HL-60/S4 treated with retinoic acid at 250 ng/mL for 4 days and 3 days (cell line): ENCODE measurements around the gene APOL2.
"Not testable (repeated sequence)": the region's sequence is repeated elsewhere in the genome, so short reads cannot be mapped to it uniquely, and the experiment has no call there.

Source experiments
- in situ Hi-C: fragments of 300-500 bp; cut with MboI; formaldehyde crosslinking; loops from 2 replicates; pipeline ENCODE4 v1.7.0; 2022; ENCODE audit warnings: low sequenced_read_pairs

APOL2 gene

GRCh38 chr22:36239401-36240171 is at the start of gene APOL2:
Gene APOL2 (minus strand): TSS chr22:36239527. CDS start chr22:36233162, 6,365 bp downstream.
- in situ Hi-C loops, result no loop called here

GRCh38 chr22:36288571-36289405 is 49.5 kb upstream of the APOL2 start:
- in situ Hi-C loops, result no loop called here

GRCh38 chr22:36287881-36288515 is 48.7 kb upstream of the APOL2 start:
- in situ Hi-C loops, result no loop called here

GRCh38 chr22:36286096-36286957 is 47.0 kb upstream of the APOL2 start:
- in situ Hi-C loops, result no loop called here

- in situ Hi-C loops, result no loop called here
Observed at GRCh38 chr22:36285545-36285944, 46.2 kb upstream of the APOL2 start.

GRCh38 chr22:36285017-36285416 is 45.7 kb upstream of the APOL2 start:
- in situ Hi-C loops, result no loop called here

- in situ Hi-C loops, result no loop called here
Observed at GRCh38 chr22:36284171-36284571, 44.8 kb upstream of the APOL2 start.

GRCh38 chr22:36282328-36282831 is 43.1 kb upstream of the APOL2 start:
- in situ Hi-C loops, result no loop called here

GRCh38 chr22:36281781-36282327 is 42.5 kb upstream of the APOL2 start:
- in situ Hi-C loops, result no loop called here

GRCh38 chr22:36280379-36280778 is 41.1 kb upstream of the APOL2 start:
- in situ Hi-C loops, result no loop called here

GRCh38 chr22:36279219-36279666 is 39.9 kb upstream of the APOL2 start:
- in situ Hi-C loops, result no loop called here

GRCh38 chr22:36277482-36278291 is 38.4 kb upstream of the APOL2 start:
- in situ Hi-C loops, result no loop called here

- in situ Hi-C loops, result no loop called here
Observed at GRCh38 chr22:36274531-36274930, 35.2 kb upstream of the APOL2 start.

GRCh38 chr22:36271951-36272350 is 32.6 kb upstream of the APOL2 start:
- in situ Hi-C loops, result not testable (repeated sequence)

GRCh38 chr22:36271231-36271630 is 31.9 kb upstream of the APOL2 start:
- in situ Hi-C loops, result not testable (repeated sequence)

- in situ Hi-C loops, result no loop called here
Observed at GRCh38 chr22:36267896-36268485, 28.7 kb upstream of the APOL2 start.

- in situ Hi-C loops, result no loop called here
Observed at GRCh38 chr22:36267058-36267457, 27.7 kb upstream of the APOL2 start.

- in situ Hi-C loops, result not testable (repeated sequence)
Observed at GRCh38 chr22:36263886-36264664, 24.7 kb upstream of the APOL2 start.
